ENCODE measurements around the gene THRA. TPM values are rescaled to one million over a fixed set of nuclear protein-coding genes. Genes with fewer than 3 reads are reported as not detected.

THRA gene
- total and polyA plus RNA-seq, 2 donors (not counting 3 experiments of a cell fraction or from before 2014, with no cell fraction given) = 17.4 to 29.6 TPM

- H3K27ac ChIP-seq (ENCODE audit: insufficient read depth, low read depth, low read length) = peak overlapping the region; percentile 88
- H3K36me3 ChIP-seq (ENCODE audit: control insufficient read depth in 2 of 2, extremely low read depth in 1 of 2, insufficient read depth in 2 of 2, low read length in 2 of 2) = no peaks in the 10 kb centered on the region
- no TSS peak for BruUV-seq (replicated peaks)
- POLR2A ChIA-PET = interaction anchor here (0.6 to 4.3 kb wide), 5 partner anchors 9 to 58 kb away, joined by 3 to 56 read pairs (median 6); partner anchors contain the start of genes MED24, MSL1 and NR1D1
- no peak for FAIRE-seq
- no peak for TF ChIP-seq MYC (IDR thresholded peaks at IDR 0.05; ENCODE audit: low read depth, low read length)
- TF ChIP-seq EZH2 (IDR thresholded peaks at IDR 0.05; ENCODE audit: borderline replicate concordance, low read depth, low read length, severe bottlenecking) = no peak
- TF ChIP-seq POLR2AphosphoS5 (IDR thresholded peaks at IDR 0.05; ENCODE audit: insufficient read depth, low read depth, low read length) = no peak
- no peak for TF ChIP-seq MAX (IDR thresholded peaks at IDR 0.05; ENCODE audit: insufficient read depth, insufficient read length)
- no peak for TF ChIP-seq CTCF (IDR thresholded peaks at IDR 0.05; ENCODE audit: extremely low read depth in 1 of 2, insufficient read depth in 1 of 2, low read depth in 1 of 2, low read length in 2 of 2)
- TF ChIP-seq JUN (IDR thresholded peaks at IDR 0.05; ENCODE audit: borderline replicate concordance, insufficient read depth, insufficient read length, low read depth) = no peak
- TF ChIP-seq POLR2A (IDR thresholded peaks at IDR 0.05; ENCODE audit: low read depth, low read length) = no peak
- no peak for TF ChIP-seq GATA2 (IDR thresholded peaks at IDR 0.05; ENCODE audit: insufficient read depth, insufficient read length, low read depth, low read length)
- TF ChIP-seq FOS (IDR thresholded peaks at IDR 0.05; ENCODE audit: borderline replicate concordance, insufficient read depth, low read length) = no peak
- H3K27me3 ChIP-seq (ENCODE audit: control insufficient read depth in 2 of 2, insufficient read depth in 2 of 2, low read length in 2 of 2) = no peaks in the 10 kb centered on the region
- peak overlapping the region; percentile 56 for H3K4me2 ChIP-seq (ENCODE audit: insufficient read depth, low read length)
- CTCF ChIA-PET = interaction anchor here (0.7 to 5.8 kb wide), 38 partner anchors 9 to 181 kb away, joined by 3 to 138 read pairs (median 8); partner anchors contain the start of genes CASC3, CSF3, MED24 and MSL1
- dilution Hi-C loops (cut with MboI; ENCODE audit: extremely low pct_ligation_motif_present, low sequenced_read_pairs) (no loop called here), intact Hi-C loops (cut with micrococcal nuclease) (no loop called here)
- no peak overlapping the region for H3K4me3 ChIP-seq (replicated peaks in 1 of 3; ENCODE audit: insufficient read depth in 1 of 3, low read depth in 1 of 3, low read length in 3 of 3)
- no peaks in the 10 kb centered on the region for H3K9me1 ChIP-seq (replicated peaks; ENCODE audit: control insufficient read depth, extremely low read depth, insufficient read depth, low read length)
- H3K79me2 ChIP-seq (ENCODE audit: control insufficient read depth, insufficient read depth, low read length) = no peaks in the 10 kb centered on the region
- peaks cover 60% of the 10 kb centered on the region for H3K4me1 ChIP-seq (ENCODE audit: control insufficient read depth, extremely low read depth, insufficient read depth, low read length)
- no peaks in the 10 kb centered on the region for H4K20me1 ChIP-seq (replicated peaks; ENCODE audit: control insufficient read depth, extremely low read depth, insufficient read depth, low read length)
- no peak for DNase-seq (ENCODE audit: low read depth, low spot score)
- H3K9ac ChIP-seq (replicated peaks; ENCODE audit: extremely low read depth, insufficient read depth, low read length) = peak overlapping the region; percentile 75
- H2AFZ ChIP-seq (ENCODE audit: low read depth, low read length) = no peak overlapping the region
- H3K9me3 ChIP-seq (replicated peaks; ENCODE audit: control insufficient read depth, insufficient read depth, low read length) = no peaks in the 10 kb centered on the region
These were observed 49.5 kb downstream of the THRA start for GRCh38 chr17:40112191-40112711.

Data from endothelial cell of umbilical vein (primary cell).